HepG2 (cell line): Measurements from ENCODE around the gene TRIM15. TPM values are rescaled to one million over a fixed set of nuclear protein-coding genes. Genes with fewer than 3 reads are reported as not detected.

Experiments
- ATAC-seq: fragments of 200-7000 bp; cut with Tn5 transposase; 3 replicates; pipeline ENCODE4 v1.9.1; 2020; ENCODE audit warnings: mild to moderate bottlenecking, moderate library complexity
- BruUV-seq: library from RNA; stranded (reverse); fragments of 400-500 nt; replicated peaks from 2 replicates; lab custom pipeline; 2021; lab: Mats Ljungman, UMichigan
- CTCF ChIA-PET: fragments of 300-600 bp; formaldehyde crosslinking; extraction: SDS; loops from one replicate; lab custom pipeline; 2021; ENCODE audit warnings: low total read pairs, inconsistent platforms, low intra/inter-chr PET ratio; lab: Yijun Ruan, JAX
- POLR2A ChIA-PET: fragments of 350-600 bp; sonication (Branson Sonifier 250); formaldehyde crosslinking; loops from one replicate; lab custom pipeline; 2020; ENCODE audit warnings: antibody characterized with exemption, inconsistent platforms; lab: Yijun Ruan, JAX
- DNase-seq: peaks from one replicate; pipeline ENCODE4 v3.0.0-alpha.2; 2015; ENCODE audit warnings: low spot score
- FAIRE-seq: peaks from 3 replicates; lab custom pipeline; 2011; peaks lifted over from hg19 to GRCh38; lab: Jason Lieb, UNC
- H2AFZ ChIP-seq: one replicate; pipeline ENCODE4 v1.6.1; 2011; ENCODE audit warnings: low read length, inconsistent platforms
- H3K27ac ChIP-seq: fragments of 300-600 bp; 3 replicates; pipeline ENCODE4 v1.8.0; 2011; ENCODE audit warnings: mixed run types, mild to moderate bottlenecking, mixed read lengths, low read length, inconsistent platforms; ENCODE audit not compliant: insufficient read depth; ENCODE audit errors: extremely low read length
- H3K27me3 ChIP-seq, 2 experiments: fragments of 200-600 bp in 1 of 2; 2 replicates in 1 of 2; 3 replicates in 1 of 2; pipeline versions ENCODE4 v1.6.0 to v1.8.0; 2011; ENCODE audit warnings: low read length in 2 of 2, mild to moderate bottlenecking in 2 of 2, moderate library complexity in 2 of 2, inconsistent platforms in 1 of 2; ENCODE audit not compliant: insufficient read depth in 2 of 2, control insufficient read depth in 1 of 2
- H3K36me3 ChIP-seq, 2 experiments: fragments of 200-600 bp in 1 of 2; replicated peaks in 1 of 2; 2 replicates in 1 of 2; 3 replicates in 1 of 2; pipeline versions ENCODE4 v1.5.1 to v1.8.0; 2011; ENCODE audit warnings: low read length in 2 of 2, inconsistent platforms in 1 of 2; ENCODE audit not compliant: insufficient read depth in 2 of 2, control insufficient read depth in 1 of 2
- H3K4me1 ChIP-seq: 2 replicates; pipeline ENCODE4 v1.5.1; 2012; ENCODE audit warnings: low read length, inconsistent platforms; ENCODE audit not compliant: insufficient read depth
- H3K4me2 ChIP-seq: 2 replicates; pipeline ENCODE4 v1.6.0; 2011; ENCODE audit warnings: low read depth, low read length, inconsistent platforms
- H3K4me3 ChIP-seq, 3 experiments: fragments of 200-600 bp in 1 of 3; sonication (generic), shearing (Covaris generic) in 1 of 3; replicated peaks in 1 of 3; 2 replicates each; pipeline ENCODE4 v1.5.1; 2011 to 2016; ENCODE audit warnings: low read length in 3 of 3, inconsistent platforms in 2 of 3, low read depth in 2 of 3, mild to moderate bottlenecking in 2 of 3, control low read depth in 1 of 3, mixed read lengths in 1 of 3; ENCODE audit not compliant: insufficient read depth in 1 of 3
- H3K79me2 ChIP-seq: one replicate; pipeline ENCODE4 v1.6.1; 2011; ENCODE audit warnings: low read length, inconsistent platforms; ENCODE audit not compliant: insufficient read depth
- H3K9ac ChIP-seq: 2 replicates; pipeline ENCODE4 v1.6.0; 2011; ENCODE audit warnings: mild to moderate bottlenecking, low read depth, low read length, inconsistent platforms; ENCODE audit not compliant: insufficient read depth
- H3K9me3 ChIP-seq: 2 replicates; pipeline ENCODE4 v1.5.1; 2012; ENCODE audit warnings: mild to moderate bottlenecking, low read length
- H4K20me1 ChIP-seq: 2 replicates; pipeline ENCODE4 v1.6.0; 2011; ENCODE audit warnings: inconsistent platforms, mild to moderate bottlenecking, low read length, moderate library complexity; ENCODE audit not compliant: insufficient read depth
- HINFP ChIP-seq: sonication (generic); formaldehyde crosslinking; IDR thresholded peaks from 2 replicates; pipeline ENCODE4 v1.4.0; 2020; ENCODE audit warnings: low read depth, mild to moderate bottlenecking, missing genetic modification reagents
- HNRNPK ChIP-seq: fragments of 200-400 bp; formaldehyde crosslinking; IDR thresholded peaks from 2 replicates; pipeline ENCODE4 v1.6.1; 2018; ENCODE audit warnings: low read length, low read depth, moderate library complexity, mild to moderate bottlenecking; ENCODE audit not compliant: poor library complexity, severe bottlenecking
- PHF5A ChIP-seq: IDR thresholded peaks from one replicate; pipeline ENCODE4 v1.6.1; 2018; ENCODE audit warnings: low read depth, missing genetic modification reagents; ENCODE audit not compliant: unreplicated experiment
- STAT6 ChIP-seq: sonication (generic); formaldehyde crosslinking; IDR thresholded peaks from 2 replicates; pipeline ENCODE4 v1.4.0; 2020; ENCODE audit warnings: missing genetic modification reagents, mild to moderate bottlenecking, borderline replicate concordance
- ZNF414 ChIP-seq: sonication (generic); formaldehyde crosslinking; IDR thresholded peaks from 2 replicates; pipeline ENCODE4 v1.5.0; 2020; ENCODE audit warnings: missing genetic modification reagents
- ZNF569 ChIP-seq: sonication (generic); formaldehyde crosslinking; IDR thresholded peaks from 2 replicates; pipeline ENCODE4 v1.5.0; 2020; ENCODE audit warnings: mild to moderate bottlenecking, missing genetic modification reagents, moderate library complexity, borderline replicate concordance
- ZNF746 ChIP-seq: sonication (generic); formaldehyde crosslinking; IDR thresholded peaks from 2 replicates; pipeline ENCODE4 v1.8.0; 2022; ENCODE audit warnings: mild to moderate bottlenecking, missing genetic modification reagents
- ZNF75D ChIP-seq: sonication (generic); formaldehyde crosslinking; IDR thresholded peaks from 2 replicates; pipeline ENCODE4 v1.8.1; 2023; ENCODE audit warnings: missing genetic modification reagents, mild to moderate bottlenecking, borderline replicate concordance
- ZNF772 ChIP-seq: sonication (generic); formaldehyde crosslinking; IDR thresholded peaks from 2 replicates; pipeline ENCODE4 v1.5.0; 2020; ENCODE audit warnings: mild to moderate bottlenecking, missing genetic modification reagents
- WGBS: methylation state at CpG from one replicate; pipeline ENCODE4 v1.1.6; 2017; ENCODE audit warnings: low lambda C conversion rate; 5-methylcytosine and 5-hydroxymethylcytosine counted together
- in situ Hi-C: cut with HindIII; loops from 2 replicates; pipeline ENCODE4 v1.10.0; 2017; ENCODE audit warnings: low pct_unique_long_range_greater_than_20kb; ENCODE audit not compliant: extremely low pct_ligation_motif_present
- intact Hi-C: fragments of 100-400 bp; cut with micrococcal nuclease; formaldehyde crosslinking; loops from one replicate; pipeline ENCODE4 v1.10.0; 2022; ENCODE audit not compliant: unreplicated experiment
- polyA plus RNA-seq, 8 experiments: library from polyadenylated mRNA; depleted of rRNA in 3 of 8; stranded (reverse) in 7 of 8; unstranded in 1 of 8; fragments of >200 nt; fragmentation: Illumina TruSeq in 4 of 8; extraction: Trizol in 4 of 8; gene quantifications; 2 replicates each; pipeline versions ENCODE4 v1.2.1 to v1.2.3, GENCODE V29; 2011 to 2016; ENCODE audit warnings: low read depth in 4 of 8, missing spikeins in 1 of 8, mixed read lengths in 1 of 8; ENCODE audit not compliant: insufficient read depth in 1 of 8
- total RNA-seq, 5 experiments: library from RNA; depleted of rRNA; stranded (reverse); fragments of >200 nt; fragmentation: Illumina TruSeq; extraction: Trizol; gene quantifications; 2 replicates each; pipeline ENCODE4 v1.2.3, GENCODE V29; 2016; ENCODE audit warnings: low read depth in 1 of 5

Gene TRIM15
- total and polyA plus RNA-seq, 2 of the 13 experiments (the other 11 are each of a cell fraction or from before 2014, with no cell fraction given), result 35.1 to 38.2 TPM

GRCh38 chr6:30175765-30176164 lies 12.4 kb downstream of the TRIM15 start:
- no TSS peak for BruUV-seq
- in situ Hi-C loops, result no loop called here
- no peaks in the 10 kb centered on the region for H4K20me1 ChIP-seq
- no peak overlapping the region for H3K9ac ChIP-seq
- H3K4me1 ChIP-seq, result peaks cover 15% of the 10 kb centered on the region
- ATAC-seq (no peak), FAIRE-seq (no peak), DNase-seq (no peak)
- intact Hi-C loops, result no loop called here
- WGBS, result 39% methylated on average over 2 of the region's 2 CpGs
- H3K27me3 ChIP-seq, result peaks cover 0 to 1% of the 10 kb centered on the region in 2 experiments; a peak in 1 of 5 replicates
- TF ChIP-seq HINFP (CRISPR knock-in tag), result no peak
- TF ChIP-seq STAT6 (CRISPR knock-in tag), result no peak
- TF ChIP-seq PHF5A (CRISPR knock-in tag), result no peak
- TF ChIP-seq ZNF772 (CRISPR knock-in tag), result no peak
- no peak for TF ChIP-seq ZNF569 (CRISPR knock-in tag)
- TF ChIP-seq ZNF75D (CRISPR knock-in tag), result no peak
- no peak for TF ChIP-seq ZNF746
- no peak for TF ChIP-seq ZNF414
- TF ChIP-seq HNRNPK, result no peak
- no peaks in the 10 kb centered on the region for H3K79me2 ChIP-seq
- no peak overlapping the region for H3K4me3 ChIP-seq
- no peak overlapping the region for H2AFZ ChIP-seq
- no peak overlapping the region for H3K4me2 ChIP-seq
- H3K27ac ChIP-seq, result no peak overlapping the region
- peaks cover 2 to 11% of the 10 kb centered on the region in 2 experiments; a peak in 4 of 5 replicates for H3K36me3 ChIP-seq
- CTCF ChIA-PET, result no interaction called here
- POLR2A ChIA-PET, result no interaction called here
- H3K9me3 ChIP-seq, result peaks cover 7% of the 10 kb centered on the region
